ENCODE measurements around the gene TINCR. TPM values are rescaled to one million over a fixed set of nuclear protein-coding genes. Genes with fewer than 3 reads are reported as not detected.
"Not testable (repeated sequence)": the region's sequence is repeated elsewhere in the genome, so short reads cannot be mapped to it uniquely, and the experiment has no call there.

Gene TINCR
- total RNA-seq (2014; rRNA removed; shearing (Covaris generic)): not detected in 2 replicates

DNA sequence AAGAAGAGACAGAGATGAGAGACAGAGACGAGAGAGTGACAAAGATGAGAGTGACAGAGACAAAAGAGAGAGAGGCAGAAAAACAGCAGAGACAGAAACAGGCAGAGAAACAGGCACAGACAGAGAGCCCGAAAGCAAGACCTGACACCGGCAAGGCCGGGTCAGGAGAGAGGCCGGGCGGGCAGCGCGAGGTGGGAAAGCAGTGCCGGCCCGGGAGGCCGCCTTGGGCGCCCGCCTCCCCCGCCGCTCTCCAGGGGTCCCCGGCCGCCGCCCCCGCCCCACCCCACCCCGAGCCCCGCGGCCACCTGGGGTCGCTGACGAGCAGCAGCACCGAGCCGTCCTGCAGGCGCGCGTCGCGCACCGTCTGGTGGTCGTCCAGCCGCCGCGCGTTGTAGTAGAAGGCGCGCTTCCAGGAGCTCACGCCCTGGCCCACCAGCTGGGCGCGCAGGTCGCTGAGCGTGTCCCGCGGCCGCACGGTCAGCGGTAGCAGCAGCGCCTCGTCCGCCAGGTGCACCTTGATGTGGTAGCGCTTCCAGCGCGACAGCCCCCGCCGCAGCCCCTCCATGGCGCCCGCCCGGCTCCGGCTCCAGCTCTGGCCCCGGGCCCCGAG, at the start of gene TINCR:
Gene TINCR (minus strand): TSS at position 594 of the 610 bp plus-strand sequence.
- no peak for DNase-seq
- no peaks in the 10 kb centered on the region for H3K36me3 ChIP-seq
- H3K27ac ChIP-seq: no peak within 1 kb of the TSS
- peaks cover under 1% of the 10 kb centered on the region; the same call in 1 of the 2 replicates for H3K4me1 ChIP-seq
- H3K9me3 ChIP-seq (replicated peaks): no peaks in the 10 kb centered on the region
- no peak within 1 kb of the TSS for H3K4me3 ChIP-seq
- H3K27me3 ChIP-seq: no peaks in the 10 kb centered on the region

DNA sequence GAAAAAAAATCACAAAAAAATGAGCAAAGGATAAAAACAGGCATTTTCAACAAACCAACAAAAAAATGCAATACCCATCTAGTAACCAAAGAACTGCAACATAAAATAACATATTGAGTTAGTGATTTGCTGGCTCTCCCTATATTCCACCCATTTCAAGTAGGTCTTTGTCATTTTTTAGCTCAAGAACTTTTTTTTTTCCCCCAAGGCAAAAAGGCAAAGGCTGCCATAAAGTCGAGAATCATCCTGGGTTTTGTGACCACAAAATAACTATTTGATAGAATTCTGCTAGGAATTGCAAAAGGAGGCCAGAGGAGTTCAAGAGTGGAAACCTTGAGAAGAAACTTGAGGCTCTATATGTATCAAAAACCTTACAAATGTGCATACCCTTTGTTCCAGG, 49.3 kb upstream of the TINCR start:
- no peaks in the 10 kb centered on the region for H3K9me3 ChIP-seq (replicated peaks)
- H3K27me3 ChIP-seq: no peaks in the 10 kb centered on the region
- H3K36me3 ChIP-seq: peaks cover 82% of the 10 kb centered on the region
- H3K4me3 ChIP-seq: no peak overlapping the region
- H3K4me1 ChIP-seq: no peaks in the 10 kb centered on the region
- DNase-seq: no peak
- no peak overlapping the region for H3K27ac ChIP-seq

DNA sequence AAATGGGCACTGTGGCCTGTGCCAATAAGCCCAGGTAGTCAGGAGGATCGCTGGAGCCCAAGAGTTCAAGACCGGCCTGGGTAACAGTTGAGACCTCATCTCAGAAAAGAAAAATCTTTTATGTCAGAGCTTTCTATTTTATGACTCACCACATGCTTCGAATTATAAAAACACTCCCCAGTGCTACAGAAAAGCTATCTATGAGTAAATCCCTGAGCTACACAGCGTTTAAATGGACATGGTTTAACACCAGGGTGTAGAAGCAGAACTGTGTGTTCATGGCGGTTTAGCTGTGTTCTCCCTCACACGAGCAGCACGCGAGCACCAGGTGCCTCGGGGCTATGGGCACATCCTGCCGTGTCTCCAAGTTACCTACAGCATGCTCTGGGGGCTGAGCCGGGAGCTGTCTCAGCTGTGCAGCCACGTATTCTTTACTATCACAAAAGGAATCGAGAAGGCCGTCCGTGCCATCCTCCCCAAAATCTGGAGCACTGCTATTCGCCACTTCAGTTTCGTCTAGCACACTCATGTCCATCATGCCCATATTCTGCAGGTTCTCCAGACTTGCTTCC, 48.1 kb upstream of the TINCR start:
- Histone ChIP-seq H3K36me3 (peaks cover 87% of the 10 kb centered on the region), H3K4me3 (no peak overlapping the region), H3K27me3 (no peaks in the 10 kb centered on the region), H3K4me1 (no peaks in the 10 kb centered on the region), H3K27ac (no peak overlapping the region), H3K9me3 (replicated peaks) (no peaks in the 10 kb centered on the region)
- DNase-seq: no peak

DNA sequence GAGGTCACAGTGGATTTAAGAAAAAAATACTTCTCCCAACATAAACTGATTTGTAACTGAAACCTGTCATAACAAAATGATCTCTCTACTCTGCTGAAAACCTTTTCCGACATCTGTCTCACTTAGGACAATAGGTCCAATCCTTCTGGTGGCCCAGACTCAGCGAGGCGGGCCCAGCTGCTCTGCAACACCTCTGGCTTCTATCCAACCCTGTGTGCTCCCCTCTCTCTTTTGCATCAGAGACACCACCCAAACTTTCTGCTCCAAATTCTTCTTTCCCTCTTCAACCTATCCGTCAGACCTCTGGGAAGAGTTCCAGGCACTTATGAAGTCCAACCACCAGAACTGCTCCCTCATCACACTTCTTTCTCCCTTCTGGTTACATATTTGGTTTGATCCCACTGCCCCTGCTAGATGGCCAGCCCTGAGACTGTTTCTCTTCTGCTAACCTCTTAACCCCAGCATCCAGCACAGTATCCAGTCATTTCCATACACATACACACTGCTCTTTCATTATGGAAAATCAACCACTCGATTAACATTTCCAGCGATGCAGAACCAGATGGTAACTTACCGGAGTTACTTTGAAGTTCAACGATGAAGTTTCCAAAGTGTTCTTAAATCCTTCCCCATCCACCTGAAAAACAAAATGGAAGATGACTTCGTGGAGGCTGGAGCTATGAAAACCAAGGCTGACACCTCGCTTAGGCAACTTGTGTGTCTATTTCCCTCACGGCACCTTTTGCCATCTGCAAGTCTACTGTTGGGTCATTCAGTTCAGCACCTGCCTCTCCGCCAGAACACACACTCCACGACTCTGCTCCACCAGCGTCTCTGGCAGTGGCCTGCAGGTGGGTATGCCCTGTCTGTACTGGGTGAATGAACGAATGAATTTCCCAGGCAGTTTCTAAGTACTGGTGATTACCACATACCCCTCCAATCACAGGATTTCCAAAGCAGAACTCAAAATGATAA, 45.4 kb upstream of the TINCR start:
- Histone ChIP-seq H3K4me1 (peaks cover 3% of the 10 kb centered on the region; the same call in 1 of the 2 replicates), H3K4me3 (no peak overlapping the region), H3K27me3 (no peaks in the 10 kb centered on the region), H3K36me3 (peaks cover 88% of the 10 kb centered on the region), H3K9me3 (replicated peaks) (no peaks in the 10 kb centered on the region), H3K27ac (no peak overlapping the region)
- no peak for DNase-seq

DNA sequence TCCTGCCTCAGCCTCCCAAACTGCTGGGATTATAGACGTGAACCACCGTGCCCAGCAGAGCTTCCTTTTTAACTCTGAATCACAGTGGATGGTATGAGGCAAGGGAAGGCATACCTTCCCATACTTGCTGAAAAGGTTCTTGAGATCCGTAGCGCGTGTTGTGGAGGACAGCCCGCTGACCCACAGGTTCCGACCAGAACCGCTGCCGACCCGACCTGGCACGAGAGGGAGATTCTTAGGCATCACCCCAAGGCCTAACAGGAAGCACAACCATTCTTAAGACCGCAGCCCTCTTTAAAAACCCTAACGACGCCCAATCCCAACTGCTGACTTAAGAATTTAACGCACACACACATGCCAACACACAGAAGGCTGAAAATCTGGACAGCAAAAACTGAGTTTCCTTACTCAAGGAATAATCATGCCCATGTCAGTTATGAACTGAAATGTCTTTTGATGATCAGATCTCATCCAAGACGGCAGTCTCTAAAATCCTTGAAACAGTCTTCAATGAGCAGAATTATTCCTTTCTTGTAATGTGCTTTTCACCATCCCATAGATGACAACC, 42.2 kb upstream of the TINCR start:
- H3K27me3 ChIP-seq: no peaks in the 10 kb centered on the region
- H3K27ac ChIP-seq: no peak overlapping the region
- no peak overlapping the region for H3K4me3 ChIP-seq
- H3K9me3 ChIP-seq (replicated peaks): no peaks in the 10 kb centered on the region
- H3K4me1 ChIP-seq: peaks cover 3% of the 10 kb centered on the region; the same call in 1 of the 2 replicates
- peaks cover 87% of the 10 kb centered on the region for H3K36me3 ChIP-seq
- no peak for DNase-seq

DNA sequence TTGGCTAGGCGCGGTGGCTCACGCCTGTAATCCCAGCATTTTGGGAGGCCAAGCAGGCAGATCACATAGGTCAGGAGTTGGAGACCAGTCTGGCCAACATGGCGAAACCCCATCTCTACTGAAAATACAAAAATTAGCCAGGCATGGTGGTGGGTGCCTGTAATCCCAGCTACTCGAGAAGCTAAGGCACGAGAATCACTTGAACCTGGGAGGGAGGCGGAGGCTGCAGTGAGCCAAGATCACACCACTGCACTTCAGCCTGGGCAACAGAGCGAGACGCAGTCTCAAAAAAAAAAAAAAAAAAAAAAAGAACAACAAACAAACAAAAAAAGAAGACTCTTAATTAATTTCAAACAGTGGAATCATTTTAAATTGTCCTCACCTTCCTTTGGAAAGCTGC, 41.0 kb upstream of the TINCR start:
- H3K27ac ChIP-seq; H3K4me1 ChIP-seq; H3K9me3 ChIP-seq (replicated peaks); H3K4me3 ChIP-seq; DNase-seq; H3K27me3 ChIP-seq: not testable (repeated sequence)
- H3K36me3 ChIP-seq: peaks cover 85% of the 10 kb centered on the region

DNA sequence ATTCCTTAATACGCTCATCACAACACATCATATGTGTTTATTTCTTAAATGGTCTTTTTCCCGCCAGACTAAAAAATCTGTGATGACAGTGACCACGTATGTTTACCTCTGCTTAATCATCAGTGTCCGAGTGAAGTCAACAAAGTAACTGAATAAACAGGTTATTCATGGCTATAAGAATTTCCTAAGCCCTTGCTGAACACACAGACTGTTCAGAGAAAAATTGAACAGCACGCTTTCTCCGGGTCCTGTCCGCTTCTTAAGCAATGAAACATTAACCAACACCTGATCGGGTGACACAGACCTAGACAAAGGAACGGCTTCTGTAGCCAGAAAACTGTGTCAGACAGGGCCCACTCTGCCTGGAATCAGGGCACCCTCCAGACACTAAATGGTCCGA, 40.5 kb upstream of the TINCR start:
- no peak for DNase-seq
- H3K4me3 ChIP-seq: no peak overlapping the region
- H3K4me1 ChIP-seq: peaks cover 3% of the 10 kb centered on the region; the same call in 1 of the 2 replicates
- no peaks in the 10 kb centered on the region for H3K27me3 ChIP-seq
- H3K27ac ChIP-seq: no peak overlapping the region
- H3K36me3 ChIP-seq: peaks cover 85% of the 10 kb centered on the region
- no peaks in the 10 kb centered on the region for H3K9me3 ChIP-seq (replicated peaks)

DNA sequence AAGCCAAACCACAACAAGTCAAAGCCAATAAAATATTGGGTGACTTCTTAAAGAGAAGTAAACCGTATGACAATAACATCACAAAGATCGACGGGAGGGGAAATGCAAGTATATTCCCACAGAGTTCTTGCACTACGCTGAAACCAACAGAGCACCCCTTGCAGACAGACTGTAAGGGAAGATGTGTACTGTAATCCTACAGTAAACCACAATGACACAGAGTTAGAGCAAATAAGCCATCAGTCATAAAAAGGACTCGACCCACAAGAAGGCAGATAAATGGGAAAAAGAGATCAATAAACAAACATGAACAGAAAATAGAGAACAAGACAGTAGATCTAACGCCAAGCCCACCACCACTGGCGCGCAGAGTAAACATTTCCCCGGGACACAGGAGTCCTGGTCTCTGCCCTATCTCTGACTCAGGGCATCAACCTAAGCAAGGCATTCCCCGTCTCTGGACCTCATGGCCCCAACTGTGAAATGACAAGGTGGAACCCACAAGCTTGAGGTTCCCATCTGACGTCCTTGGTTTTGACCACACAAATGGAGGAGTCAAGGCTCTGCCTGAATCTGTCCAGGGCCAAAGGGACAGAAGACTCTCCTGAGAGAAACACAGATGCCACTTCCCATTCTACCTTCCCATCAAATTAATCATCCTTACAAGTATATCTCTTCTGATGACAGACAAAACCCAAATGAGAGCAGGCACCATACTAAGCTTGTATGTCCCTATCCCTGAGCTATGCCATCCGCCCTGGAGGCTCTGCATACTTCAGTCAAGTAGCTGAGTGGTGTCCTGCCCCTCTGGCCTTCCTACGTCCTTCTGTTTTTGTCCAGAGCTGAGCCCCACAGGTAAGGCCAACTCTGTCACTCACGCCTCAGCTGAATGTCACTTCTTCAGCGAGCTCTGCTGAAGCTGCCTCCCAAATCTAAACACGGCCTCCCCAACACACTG, 39.8 kb upstream of the TINCR start:
- H3K4me3 ChIP-seq: no peak overlapping the region
- DNase-seq: no peak
- no peaks in the 10 kb centered on the region for H3K27me3 ChIP-seq
- peaks cover 82% of the 10 kb centered on the region for H3K36me3 ChIP-seq
- H3K27ac ChIP-seq: no peak overlapping the region
- no peaks in the 10 kb centered on the region for H3K9me3 ChIP-seq (replicated peaks)
- peaks cover 3% of the 10 kb centered on the region; the same call in 1 of the 2 replicates for H3K4me1 ChIP-seq

DNA sequence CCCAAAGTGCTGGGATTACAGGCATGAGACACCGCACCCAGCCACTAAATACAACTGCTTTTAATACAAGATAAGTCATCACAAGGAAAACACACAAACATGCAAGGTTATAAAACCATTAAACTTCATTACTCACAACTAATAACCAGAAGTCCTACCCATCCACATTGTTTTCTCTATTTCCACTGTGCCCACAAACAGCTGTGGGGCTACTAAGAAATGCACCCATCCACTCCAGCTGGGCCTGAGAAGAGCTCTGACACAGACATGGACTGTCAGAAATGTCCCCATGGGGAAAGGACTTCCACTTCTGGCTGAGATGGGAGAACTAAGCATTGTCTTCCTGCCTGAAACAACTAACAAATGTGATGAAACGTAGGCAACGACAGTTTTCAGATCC, 37.6 kb upstream of the TINCR start:
- H3K9me3 ChIP-seq (replicated peaks): no peaks in the 10 kb centered on the region
- H3K4me3 ChIP-seq: no peak overlapping the region
- peaks cover 3% of the 10 kb centered on the region; the same call in 1 of the 2 replicates for H3K4me1 ChIP-seq
- DNase-seq: no peak
- H3K27ac ChIP-seq: no peak overlapping the region
- H3K36me3 ChIP-seq: peaks cover 85% of the 10 kb centered on the region
- H3K27me3 ChIP-seq: no peaks in the 10 kb centered on the region

DNA sequence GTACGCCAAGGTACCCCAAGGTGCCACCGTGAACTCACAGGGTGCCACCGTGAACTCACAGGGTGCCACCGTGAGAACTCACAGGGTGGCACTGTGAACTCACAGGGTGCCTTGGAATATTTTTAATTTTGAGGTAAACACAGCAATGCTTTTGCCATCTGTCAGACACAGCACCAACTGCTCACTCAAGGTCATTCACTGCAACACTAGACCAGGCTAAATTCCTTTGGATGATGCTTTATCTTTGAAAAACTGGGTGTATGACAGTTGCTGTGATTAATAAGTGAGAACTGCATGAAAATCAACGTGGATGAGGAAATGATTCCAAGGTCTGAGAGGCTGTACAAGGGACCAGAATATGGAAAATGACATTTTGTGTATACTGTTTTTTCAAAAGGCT, 35.9 kb upstream of the TINCR start:
- Histone ChIP-seq H3K9me3 (replicated peaks) (no peaks in the 10 kb centered on the region), H3K27me3 (no peaks in the 10 kb centered on the region), H3K4me1 (no peaks in the 10 kb centered on the region), H3K4me3 (no peak overlapping the region), H3K36me3 (peaks cover 86% of the 10 kb centered on the region), H3K27ac (no peak overlapping the region)
- DNase-seq: no peak

DNA sequence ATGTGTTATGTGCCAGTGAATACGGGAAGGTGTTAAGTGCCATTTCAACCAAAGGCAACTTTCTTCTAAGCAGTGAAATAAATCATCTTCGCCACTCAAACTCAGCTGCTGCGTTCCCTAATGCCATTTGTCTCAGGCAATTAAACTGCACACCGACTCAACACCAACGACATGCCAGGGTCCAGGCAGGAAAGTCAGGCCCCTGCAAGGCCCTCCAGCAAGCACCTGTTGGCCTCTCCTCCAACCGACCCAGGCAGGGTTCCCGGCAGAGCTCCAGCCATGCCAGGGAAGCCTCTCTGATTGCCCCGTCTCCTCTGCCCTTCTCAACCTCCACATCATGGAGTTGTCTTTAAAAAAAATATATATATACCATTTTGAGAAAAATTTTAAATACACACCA, 33.0 kb upstream of the TINCR start:
- no peak for DNase-seq
- H3K27me3 ChIP-seq: no peaks in the 10 kb centered on the region
- H3K4me3 ChIP-seq: no peak overlapping the region
- no peak overlapping the region for H3K27ac ChIP-seq
- H3K4me1 ChIP-seq: no peaks in the 10 kb centered on the region
- peaks cover 88% of the 10 kb centered on the region for H3K36me3 ChIP-seq
- H3K9me3 ChIP-seq (replicated peaks): no peaks in the 10 kb centered on the region

DNA sequence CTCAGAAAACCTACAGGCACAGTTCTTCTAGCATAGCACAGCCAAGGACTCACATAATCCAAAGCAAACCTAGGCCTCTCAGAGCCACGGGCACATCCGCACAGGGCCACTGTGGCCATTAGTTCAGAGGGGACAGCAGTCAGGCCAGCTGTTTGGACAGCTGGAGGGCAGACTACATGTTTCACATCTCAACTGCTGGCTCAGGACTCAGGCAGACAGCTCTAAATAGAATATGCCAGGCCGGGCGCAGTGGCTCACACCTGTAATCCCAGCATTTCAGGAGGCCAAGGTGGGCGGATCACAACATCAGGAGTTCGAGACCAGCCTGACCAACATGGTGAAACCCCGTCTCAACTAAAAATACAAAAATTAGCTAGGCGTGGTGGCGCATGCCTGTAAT, 28.0 kb upstream of the TINCR start:
- Histone ChIP-seq H3K4me3 (no peak overlapping the region), H3K36me3 (peaks cover 96% of the 10 kb centered on the region), H3K9me3 (replicated peaks) (no peaks in the 10 kb centered on the region), H3K27ac (no peak overlapping the region), H3K4me1 (no peaks in the 10 kb centered on the region), H3K27me3 (no peaks in the 10 kb centered on the region)
- no peak for DNase-seq

DNA sequence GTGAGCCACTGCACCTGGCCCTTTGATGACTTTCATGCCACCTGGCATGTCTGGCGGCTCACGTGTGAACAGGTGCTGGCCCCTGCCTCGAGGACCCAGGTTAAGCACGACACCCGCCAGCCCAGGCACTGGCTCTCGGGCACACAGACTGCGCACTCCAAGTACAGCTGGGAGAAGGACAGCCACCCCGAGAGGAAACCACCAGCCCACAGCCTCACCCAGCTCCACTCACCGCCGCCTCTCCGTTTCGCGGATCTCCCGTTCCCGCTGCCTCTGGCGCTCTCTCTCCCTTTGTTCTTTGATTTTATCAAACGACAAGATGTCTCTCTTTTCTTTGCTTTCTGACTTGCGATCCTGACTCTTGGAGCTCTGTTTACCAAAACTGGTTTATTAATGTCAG, 27.4 kb upstream of the TINCR start:
- H3K27ac ChIP-seq: no peak overlapping the region
- peaks cover 93% of the 10 kb centered on the region for H3K36me3 ChIP-seq
- H3K4me3 ChIP-seq: no peak overlapping the region
- no peaks in the 10 kb centered on the region for H3K4me1 ChIP-seq
- DNase-seq: no peak
- no peaks in the 10 kb centered on the region for H3K27me3 ChIP-seq
- no peaks in the 10 kb centered on the region for H3K9me3 ChIP-seq (replicated peaks)

DNA sequence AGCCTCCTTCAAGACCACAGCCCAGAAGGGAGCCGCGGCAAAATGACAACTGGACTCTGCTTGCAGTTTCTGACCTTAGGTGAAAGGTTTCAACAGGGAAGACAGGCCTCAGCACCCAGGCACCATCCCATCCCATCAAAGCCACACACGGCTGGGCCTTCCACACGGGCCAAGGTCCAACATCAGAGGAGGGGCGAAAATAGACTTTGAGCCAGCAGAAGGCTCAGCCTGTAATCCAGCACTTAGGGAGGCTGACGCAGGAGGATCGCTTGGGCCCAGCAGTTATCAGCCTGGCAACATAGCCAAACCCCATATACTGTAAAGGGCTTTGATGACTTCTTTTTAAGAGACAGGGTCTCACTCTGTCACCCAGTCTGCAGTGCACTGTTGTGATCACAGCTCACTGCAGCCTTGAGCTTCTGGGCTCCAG, 26.8 kb upstream of the TINCR start:
- Histone ChIP-seq H3K36me3 (peaks cover 93% of the 10 kb centered on the region), H3K9me3 (replicated peaks) (no peaks in the 10 kb centered on the region), H3K4me3 (no peak overlapping the region), H3K27ac (no peak overlapping the region), H3K4me1 (no peaks in the 10 kb centered on the region), H3K27me3 (no peaks in the 10 kb centered on the region)
- DNase-seq: no peak

Data from SJCRH30 (cell line).